DOHH2 (cell line): ENCODE data around the gene TNFAIP8L1.

Experiments
- H3F3A ChIP-seq: fragments of 200-600 bp; sonication (generic), shearing (Covaris generic); 2 replicates; pipeline ENCODE4 v1.6.0; 2016; ENCODE audit warnings: antibody characterized with exemption, mild to moderate bottlenecking; ENCODE audit not compliant: control insufficient read depth, insufficient read depth
- H3K27ac ChIP-seq: fragments of 200-600 bp; sonication (generic); 2 replicates; pipeline ENCODE4 v1.5.1; 2014; ENCODE audit warnings: low read depth, mild to moderate bottlenecking, low read length, moderate library complexity
- H3K27me3 ChIP-seq: fragments of 200-600 bp; sonication (generic); 2 replicates; pipeline ENCODE4 v1.6.1; 2014; ENCODE audit warnings: mild to moderate bottlenecking, low read length, mixed read lengths; ENCODE audit not compliant: control insufficient read depth
- H3K36me3 ChIP-seq: fragments of 200-600 bp; sonication (generic); 2 replicates; pipeline ENCODE4 v1.6.1; 2014; ENCODE audit warnings: mild to moderate bottlenecking, low read length, moderate library complexity, mixed read lengths; ENCODE audit not compliant: control insufficient read depth
- H3K4me1 ChIP-seq: fragments of 200-600 bp; sonication (generic); 2 replicates; pipeline ENCODE4 v1.6.1; 2014; ENCODE audit warnings: mild to moderate bottlenecking, low read length, mixed read lengths; ENCODE audit not compliant: control insufficient read depth
- H3K4me2 ChIP-seq: fragments of 200-600 bp; sonication (generic); 2 replicates; pipeline ENCODE4 v1.6.0; 2014; ENCODE audit warnings: mild to moderate bottlenecking, low read length, moderate library complexity
- H3K4me3 ChIP-seq: fragments of 200-600 bp; sonication (generic); 2 replicates; pipeline ENCODE4 v1.5.1; 2014; ENCODE audit warnings: mild to moderate bottlenecking, low read length, mixed read lengths
- H3K79me2 ChIP-seq: fragments of 200-600 bp; sonication (generic); 2 replicates; pipeline ENCODE4 v1.6.1; 2014; ENCODE audit warnings: mild to moderate bottlenecking, low read length, mixed read lengths; ENCODE audit not compliant: control insufficient read depth
- H3K9me2 ChIP-seq: fragments of 200-600 bp; sonication (generic); replicated peaks from 2 replicates; pipeline ENCODE4 v1.6.1; 2014; ENCODE audit warnings: mild to moderate bottlenecking, low read length, mixed read lengths; ENCODE audit not compliant: control insufficient read depth
- H3K9me3 ChIP-seq: fragments of 200-600 bp; sonication (generic); 2 replicates; pipeline ENCODE4 v1.6.1; 2014; ENCODE audit warnings: antibody characterized with exemption, low read length, mixed read lengths; ENCODE audit not compliant: control insufficient read depth, insufficient read depth
- H4K20me1 ChIP-seq: fragments of 200-600 bp; sonication (generic); 2 replicates; pipeline ENCODE4 v1.6.0; 2014; ENCODE audit warnings: low read depth, mild to moderate bottlenecking, antibody characterized with exemption, low read length, moderate library complexity; ENCODE audit not compliant: control insufficient read depth, insufficient read depth
- EZH2phosphoT487 ChIP-seq: fragments of 200-600 bp; sonication (generic); IDR thresholded peaks from 2 replicates; pipeline ENCODE4 v1.6.1; 2017; ENCODE audit warnings: borderline replicate concordance, mild to moderate bottlenecking, antibody characterized with exemption, low read length, moderate library complexity, mixed read lengths
- TF ChIP-seq, protein P1 (sequence below): fragments of 200-600 bp; sonication (generic); IDR thresholded peaks from one replicate; pipeline ENCODE4 v1.5.1; 2014; ENCODE audit warnings: antibody characterized with exemption, mild to moderate bottlenecking, low read depth, low read length; ENCODE audit not compliant: poor library complexity, severe bottlenecking

Gene TNFAIP8L1

DNA sequence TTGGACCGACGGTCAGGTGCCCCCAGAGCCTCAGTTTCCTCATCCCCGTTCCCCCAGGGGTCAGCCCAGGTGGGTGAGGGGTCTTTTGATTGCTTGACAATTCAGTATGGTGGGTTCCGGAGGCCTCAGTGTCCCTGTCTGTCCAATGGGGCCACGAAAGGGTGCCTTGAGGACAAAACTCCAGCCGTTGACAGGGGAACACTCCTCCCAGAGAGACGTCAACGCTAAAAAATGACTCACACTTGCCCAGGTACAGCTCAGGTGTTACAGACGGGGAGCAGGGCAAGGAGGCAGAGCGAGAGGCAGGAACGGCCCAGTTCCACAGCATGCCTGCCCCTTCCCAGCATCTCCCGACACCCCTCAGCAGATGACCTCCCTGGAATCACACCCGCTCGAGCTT, 1.8 kb downstream of the TNFAIP8L1 start:
- Histone ChIP-seq H3K79me2 (peaks cover 8% of the 10 kb centered on the region), H3K36me3 (no peaks in the 10 kb centered on the region), H3K27me3 (no peaks in the 10 kb centered on the region), H4K20me1 (no peaks in the 10 kb centered on the region), H3K27ac (no peak overlapping the region), H3K4me3 (no peak overlapping the region), H3F3A (peaks cover 2% of the 10 kb centered on the region; the same call in 1 of the 2 replicates), H3K4me1 (peaks cover 23% of the 10 kb centered on the region), H3K9me2 (no peaks in the 10 kb centered on the region), H3K4me2 (no peak overlapping the region), H3K9me3 (no peaks in the 10 kb centered on the region)
- TF ChIP-seq, protein P1, sequence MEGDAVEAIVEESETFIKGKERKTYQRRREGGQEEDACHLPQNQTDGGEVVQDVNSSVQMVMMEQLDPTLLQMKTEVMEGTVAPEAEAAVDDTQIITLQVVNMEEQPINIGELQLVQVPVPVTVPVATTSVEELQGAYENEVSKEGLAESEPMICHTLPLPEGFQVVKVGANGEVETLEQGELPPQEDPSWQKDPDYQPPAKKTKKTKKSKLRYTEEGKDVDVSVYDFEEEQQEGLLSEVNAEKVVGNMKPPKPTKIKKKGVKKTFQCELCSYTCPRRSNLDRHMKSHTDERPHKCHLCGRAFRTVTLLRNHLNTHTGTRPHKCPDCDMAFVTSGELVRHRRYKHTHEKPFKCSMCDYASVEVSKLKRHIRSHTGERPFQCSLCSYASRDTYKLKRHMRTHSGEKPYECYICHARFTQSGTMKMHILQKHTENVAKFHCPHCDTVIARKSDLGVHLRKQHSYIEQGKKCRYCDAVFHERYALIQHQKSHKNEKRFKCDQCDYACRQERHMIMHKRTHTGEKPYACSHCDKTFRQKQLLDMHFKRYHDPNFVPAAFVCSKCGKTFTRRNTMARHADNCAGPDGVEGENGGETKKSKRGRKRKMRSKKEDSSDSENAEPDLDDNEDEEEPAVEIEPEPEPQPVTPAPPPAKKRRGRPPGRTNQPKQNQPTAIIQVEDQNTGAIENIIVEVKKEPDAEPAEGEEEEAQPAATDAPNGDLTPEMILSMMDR = no peak

DNA sequence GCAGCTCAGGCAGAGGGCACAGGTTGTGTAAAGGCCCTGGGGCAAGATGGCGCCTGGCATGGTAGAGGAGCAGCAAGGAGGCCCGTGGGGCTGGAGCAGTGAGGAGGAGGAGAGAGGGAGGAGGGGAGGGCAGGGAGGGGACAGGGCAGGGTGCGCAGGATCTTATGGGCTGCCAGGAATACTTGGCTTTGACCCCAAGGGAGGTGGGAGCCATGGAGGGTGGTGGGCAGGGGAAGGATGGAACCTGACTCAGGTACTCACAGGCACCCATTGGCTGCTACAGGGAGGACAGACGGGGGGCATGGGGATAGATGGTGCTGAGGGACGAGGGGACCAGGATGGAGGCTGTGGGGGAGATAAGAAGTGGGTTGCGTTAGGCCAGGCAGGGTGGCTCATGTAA, 3.3 kb downstream of the TNFAIP8L1 start:
- Histone ChIP-seq H3K27ac (no peak overlapping the region), H3K36me3 (no peaks in the 10 kb centered on the region), H3F3A (peaks cover 2% of the 10 kb centered on the region; the same call in 1 of the 2 replicates), H3K4me1 (peaks cover 18% of the 10 kb centered on the region), H3K9me2 (no peaks in the 10 kb centered on the region), H3K79me2 (peaks cover 8% of the 10 kb centered on the region), H3K4me3 (no peak overlapping the region), H3K9me3 (no peaks in the 10 kb centered on the region), H4K20me1 (no peaks in the 10 kb centered on the region), H3K4me2 (no peak overlapping the region), H3K27me3 (no peaks in the 10 kb centered on the region)
- TF ChIP-seq EZH2phosphoT487 = no peak
- TF ChIP-seq, protein P1 = no peak

DNA sequence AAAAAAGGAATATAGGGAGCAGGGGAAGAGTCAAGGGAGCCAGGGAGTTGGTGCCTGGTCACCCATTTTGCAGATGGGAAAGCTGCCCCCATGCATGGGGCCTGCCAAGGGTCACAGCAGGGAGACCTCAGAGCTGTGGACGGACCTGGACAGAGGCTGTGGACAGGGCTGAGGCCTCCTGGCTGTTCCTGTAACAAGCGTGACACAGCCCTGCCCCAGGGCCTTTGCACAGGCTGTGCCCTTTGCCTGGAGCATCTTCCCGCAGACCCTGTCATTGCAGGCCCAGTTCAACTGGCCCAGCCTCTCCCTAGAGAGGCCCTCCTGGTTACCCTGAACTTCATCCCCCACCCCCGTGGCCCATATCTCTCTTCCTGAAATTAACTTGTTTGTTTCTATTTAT, 6.4 kb downstream of the TNFAIP8L1 start:
- Histone ChIP-seq H3K27me3 (no peaks in the 10 kb centered on the region), H3F3A (no peaks in the 10 kb centered on the region), H3K4me2 (no peak overlapping the region), H4K20me1 (no peaks in the 10 kb centered on the region), H3K27ac (no peak overlapping the region), H3K4me1 (peaks cover 6% of the 10 kb centered on the region), H3K79me2 (no peaks in the 10 kb centered on the region), H3K9me2 (no peaks in the 10 kb centered on the region), H3K9me3 (no peaks in the 10 kb centered on the region), H3K4me3 (no peak overlapping the region), H3K36me3 (no peaks in the 10 kb centered on the region)
- TF ChIP-seq, protein P1 = no peak
- TF ChIP-seq EZH2phosphoT487 = no peak
